HepG2 (cell line): Measurements from ENCODE around the gene NAMPT.

Experiments used
- CBFB ChIP-seq: sonication (generic); formaldehyde crosslinking; IDR thresholded peaks from 2 replicates; pipeline ENCODE4 v1.4.0; 2020; ENCODE audit warnings: missing genetic modification reagents
- KLF9 ChIP-seq: IDR thresholded peaks from 2 replicates; pipeline ENCODE4 v1.6.1; 2016; ENCODE audit warnings: low read depth
- MYC ChIP-seq: sonication (generic); formaldehyde crosslinking; IDR thresholded peaks from 2 replicates; pipeline ENCODE4 v1.9.0; 2021; ENCODE audit warnings: missing genetic modification reagents, borderline replicate concordance
- ONECUT2 ChIP-seq: sonication (generic); formaldehyde crosslinking; IDR thresholded peaks from 2 replicates; pipeline ENCODE4 v1.4.0; 2020; ENCODE audit warnings: missing genetic modification reagents
- ZBTB21 ChIP-seq: sonication (generic); formaldehyde crosslinking; IDR thresholded peaks from 2 replicates; pipeline ENCODE4 v1.4.0; 2020; ENCODE audit warnings: missing genetic modification reagents
- ZNF292 ChIP-seq: sonication (generic); formaldehyde crosslinking; IDR thresholded peaks from 2 replicates; pipeline ENCODE4 v1.8.1; 2022; ENCODE audit warnings: mild to moderate bottlenecking, low read depth, missing genetic modification reagents, borderline replicate concordance
- TF ChIP-seq, protein P1 (sequence below): sonication (generic); formaldehyde crosslinking; conservative IDR thresholded peaks from 2 replicates; pipeline ENCODE4 v1.4.0; 2020; ENCODE audit warnings: missing genetic modification reagents
- TF ChIP-seq, protein P2 (sequence below): sonication (generic); formaldehyde crosslinking; IDR thresholded peaks from 2 replicates; pipeline ENCODE4 v1.5.0; 2020; ENCODE audit warnings: mild to moderate bottlenecking, missing genetic modification reagents, moderate library complexity
- TF ChIP-seq, protein P3 (sequence below): sonication (generic); formaldehyde crosslinking; IDR thresholded peaks from 2 replicates; pipeline ENCODE4 v1.8.1; 2022; ENCODE audit warnings: low read depth, mild to moderate bottlenecking, missing genetic modification reagents

DNA sequence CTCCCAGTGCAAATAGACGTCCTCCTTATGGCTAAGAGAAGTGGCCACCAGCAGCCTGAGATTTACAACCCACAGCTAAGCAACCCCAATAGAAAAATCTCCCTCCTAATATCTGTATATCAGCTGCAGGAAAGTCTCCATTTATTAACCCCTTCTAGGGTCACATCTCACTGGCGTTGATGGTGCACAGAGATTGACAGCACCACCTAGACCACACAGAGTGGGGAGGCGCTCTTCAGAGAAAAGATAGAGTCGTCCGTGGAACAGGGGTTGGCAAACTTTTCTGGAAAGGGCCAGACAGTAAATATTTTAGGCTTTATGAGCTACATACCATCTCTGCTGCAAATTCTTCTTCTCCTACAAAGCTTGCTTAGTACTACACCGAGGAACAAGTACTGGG, 60.0 kb downstream of the NAMPT start:
- TF ChIP-seq MYC (CRISPR knock-in tag) (no peak), ZNF292 (CRISPR knock-in tag) (no peak), KLF9 (CRISPR knock-in tag) (no peak), CBFB (CRISPR knock-in tag) (no peak), ONECUT2 (CRISPR knock-in tag) (no peak), ZBTB21 (CRISPR knock-in tag) (no peak)
- TF ChIP-seq, protein P1, sequence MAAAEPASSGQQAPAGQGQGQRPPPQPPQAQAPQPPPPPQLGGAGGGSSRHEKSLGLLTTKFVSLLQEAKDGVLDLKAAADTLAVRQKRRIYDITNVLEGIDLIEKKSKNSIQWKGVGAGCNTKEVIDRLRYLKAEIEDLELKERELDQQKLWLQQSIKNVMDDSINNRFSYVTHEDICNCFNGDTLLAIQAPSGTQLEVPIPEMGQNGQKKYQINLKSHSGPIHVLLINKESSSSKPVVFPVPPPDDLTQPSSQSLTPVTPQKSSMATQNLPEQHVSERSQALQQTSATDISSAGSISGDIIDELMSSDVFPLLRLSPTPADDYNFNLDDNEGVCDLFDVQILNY, result no peak
- TF ChIP-seq, protein P2, sequence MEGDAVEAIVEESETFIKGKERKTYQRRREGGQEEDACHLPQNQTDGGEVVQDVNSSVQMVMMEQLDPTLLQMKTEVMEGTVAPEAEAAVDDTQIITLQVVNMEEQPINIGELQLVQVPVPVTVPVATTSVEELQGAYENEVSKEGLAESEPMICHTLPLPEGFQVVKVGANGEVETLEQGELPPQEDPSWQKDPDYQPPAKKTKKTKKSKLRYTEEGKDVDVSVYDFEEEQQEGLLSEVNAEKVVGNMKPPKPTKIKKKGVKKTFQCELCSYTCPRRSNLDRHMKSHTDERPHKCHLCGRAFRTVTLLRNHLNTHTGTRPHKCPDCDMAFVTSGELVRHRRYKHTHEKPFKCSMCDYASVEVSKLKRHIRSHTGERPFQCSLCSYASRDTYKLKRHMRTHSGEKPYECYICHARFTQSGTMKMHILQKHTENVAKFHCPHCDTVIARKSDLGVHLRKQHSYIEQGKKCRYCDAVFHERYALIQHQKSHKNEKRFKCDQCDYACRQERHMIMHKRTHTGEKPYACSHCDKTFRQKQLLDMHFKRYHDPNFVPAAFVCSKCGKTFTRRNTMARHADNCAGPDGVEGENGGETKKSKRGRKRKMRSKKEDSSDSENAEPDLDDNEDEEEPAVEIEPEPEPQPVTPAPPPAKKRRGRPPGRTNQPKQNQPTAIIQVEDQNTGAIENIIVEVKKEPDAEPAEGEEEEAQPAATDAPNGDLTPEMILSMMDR (CRISPR knock-in tag), result no peak
- TF ChIP-seq, protein P3, sequence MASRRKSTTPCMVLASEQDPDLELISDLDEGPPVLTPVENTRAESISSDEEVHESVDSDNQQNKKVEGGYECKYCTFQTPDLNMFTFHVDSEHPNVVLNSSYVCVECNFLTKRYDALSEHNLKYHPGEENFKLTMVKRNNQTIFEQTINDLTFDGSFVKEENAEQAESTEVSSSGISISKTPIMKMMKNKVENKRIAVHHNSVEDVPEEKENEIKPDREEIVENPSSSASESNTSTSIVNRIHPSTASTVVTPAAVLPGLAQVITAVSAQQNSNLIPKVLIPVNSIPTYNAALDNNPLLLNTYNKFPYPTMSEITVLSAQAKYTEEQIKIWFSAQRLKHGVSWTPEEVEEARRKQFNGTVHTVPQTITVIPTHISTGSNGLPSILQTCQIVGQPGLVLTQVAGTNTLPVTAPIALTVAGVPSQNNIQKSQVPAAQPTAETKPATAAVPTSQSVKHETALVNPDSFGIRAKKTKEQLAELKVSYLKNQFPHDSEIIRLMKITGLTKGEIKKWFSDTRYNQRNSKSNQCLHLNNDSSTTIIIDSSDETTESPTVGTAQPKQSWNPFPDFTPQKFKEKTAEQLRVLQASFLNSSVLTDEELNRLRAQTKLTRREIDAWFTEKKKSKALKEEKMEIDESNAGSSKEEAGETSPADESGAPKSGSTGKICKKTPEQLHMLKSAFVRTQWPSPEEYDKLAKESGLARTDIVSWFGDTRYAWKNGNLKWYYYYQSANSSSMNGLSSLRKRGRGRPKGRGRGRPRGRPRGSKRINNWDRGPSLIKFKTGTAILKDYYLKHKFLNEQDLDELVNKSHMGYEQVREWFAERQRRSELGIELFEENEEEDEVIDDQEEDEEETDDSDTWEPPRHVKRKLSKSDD (CRISPR knock-in tag), result no peak
